Liver (tissue), 3 donors: ENCODE data around the gene DYRK1A.

ENCODE experiments used
- CTCF ChIP-seq: fragments of 150-350 bp; IDR thresholded peaks from 2 replicates; pipeline ENCODE4 v1.5.1; 2017; ENCODE audit warnings: improper control_type of control experiment, low read depth, low read length; ENCODE audit not compliant: missing input control
- EGR1 ChIP-seq, 2 donors: IDR thresholded peaks; 2 replicates each; pipeline ENCODE4 v1.6.1; 2016 to 2018; ENCODE audit warnings: antibody characterized with exemption in 2 of 2, low read depth in 2 of 2
- FOXA1 ChIP-seq: IDR thresholded peaks from 2 replicates; pipeline ENCODE4 v1.6.1; 2016; ENCODE audit warnings: antibody characterized with exemption
- GABPA ChIP-seq, 2 donors: IDR thresholded peaks in 1 of 2; conservative IDR thresholded peaks in 1 of 2; 2 replicates each; pipeline ENCODE4 v1.6.1; 2016; ENCODE audit warnings: antibody characterized with exemption in 2 of 2, mild to moderate bottlenecking in 1 of 2, moderate library complexity in 1 of 2
- JUND ChIP-seq, 2 donors: IDR thresholded peaks; 2 replicates each; pipeline ENCODE4 v1.6.1; 2016; ENCODE audit warnings: antibody characterized with exemption in 2 of 2
- RXRA ChIP-seq, 2 donors: IDR thresholded peaks; 2 replicates each; pipeline ENCODE4 v1.6.1; 2017 to 2018; ENCODE audit warnings: antibody characterized with exemption in 2 of 2, mild to moderate bottlenecking in 1 of 2
- SP1 ChIP-seq: IDR thresholded peaks from 2 replicates; pipeline ENCODE4 v1.6.1; 2018; ENCODE audit warnings: antibody characterized with exemption, mild to moderate bottlenecking
- TAF1 ChIP-seq: conservative IDR thresholded peaks from 2 replicates; pipeline ENCODE4 v1.6.1; 2016; ENCODE audit warnings: antibody characterized with exemption, mild to moderate bottlenecking
- YY1 ChIP-seq: IDR thresholded peaks from 2 replicates; pipeline ENCODE4 v1.6.1; 2016; ENCODE audit warnings: antibody characterized with exemption, mild to moderate bottlenecking
- TF ChIP-seq, protein P1 (sequence below): IDR thresholded peaks from 2 replicates; pipeline ENCODE4 v1.6.1; 2016; ENCODE audit warnings: antibody characterized with exemption, mild to moderate bottlenecking
- TF ChIP-seq, protein P2 (sequence below): IDR thresholded peaks from 2 replicates; pipeline ENCODE4 v1.6.1; 2016; ENCODE audit warnings: antibody characterized with exemption
- TF ChIP-seq, protein P3 (sequence below): IDR thresholded peaks from 2 replicates; pipeline ENCODE4 v1.6.1; 2016; ENCODE audit warnings: antibody characterized with exemption
- donor health status: healthy.
- donor health status: healthy.

DNA sequence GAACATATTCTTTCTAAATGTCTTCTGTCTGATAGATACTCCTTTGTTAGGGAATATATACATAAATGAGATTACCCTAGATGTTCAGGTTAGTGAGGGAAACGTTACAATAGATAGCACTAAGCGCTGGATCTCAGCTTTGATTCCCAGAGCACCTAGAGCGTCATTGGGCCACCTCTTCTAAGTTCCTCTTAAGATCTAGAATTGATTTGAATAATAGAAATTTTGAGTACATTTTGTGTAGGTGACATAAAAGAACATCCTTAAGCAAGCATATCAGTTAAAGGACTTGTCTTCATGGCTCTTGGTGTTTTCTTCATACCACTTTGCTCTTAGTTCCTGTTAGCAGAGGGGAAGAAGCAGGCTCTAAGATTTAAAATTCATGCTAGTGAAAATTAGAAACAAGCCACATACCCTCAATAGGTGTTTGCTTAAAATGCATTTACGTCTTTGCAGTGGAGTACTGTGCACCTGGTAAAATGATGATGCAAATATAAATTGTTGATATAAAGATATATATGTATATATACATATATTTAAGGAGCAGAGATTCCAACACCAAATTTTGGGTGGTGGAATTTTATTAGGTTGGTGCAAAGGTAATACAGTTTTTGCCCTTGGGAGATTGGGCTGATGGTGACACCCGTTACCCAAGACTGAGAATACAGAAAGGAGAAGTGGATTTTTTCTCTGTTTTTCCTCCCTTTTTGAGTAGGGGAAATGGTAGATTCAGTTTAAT lies 47.1 kb downstream of the DYRK1A start:
- TF ChIP-seq CTCF (no peak), TAF1 (no peak), FOXA1 (no peak), YY1 (no peak), JUND (IDR thresholded peaks at IDR 0.05) (no peak), GABPA (IDR thresholded peaks at IDR 0.05 in 1 of 2, conservative IDR thresholded peaks at IDR 0.05 in 1 of 2) (no peak), EGR1 (IDR thresholded peaks at IDR 0.05; ENCODE audit: low read depth in 2 of 2) (no peak), RXRA (IDR thresholded peaks at IDR 0.05) (no peak), SP1 (no peak)
- TF ChIP-seq, protein P1, sequence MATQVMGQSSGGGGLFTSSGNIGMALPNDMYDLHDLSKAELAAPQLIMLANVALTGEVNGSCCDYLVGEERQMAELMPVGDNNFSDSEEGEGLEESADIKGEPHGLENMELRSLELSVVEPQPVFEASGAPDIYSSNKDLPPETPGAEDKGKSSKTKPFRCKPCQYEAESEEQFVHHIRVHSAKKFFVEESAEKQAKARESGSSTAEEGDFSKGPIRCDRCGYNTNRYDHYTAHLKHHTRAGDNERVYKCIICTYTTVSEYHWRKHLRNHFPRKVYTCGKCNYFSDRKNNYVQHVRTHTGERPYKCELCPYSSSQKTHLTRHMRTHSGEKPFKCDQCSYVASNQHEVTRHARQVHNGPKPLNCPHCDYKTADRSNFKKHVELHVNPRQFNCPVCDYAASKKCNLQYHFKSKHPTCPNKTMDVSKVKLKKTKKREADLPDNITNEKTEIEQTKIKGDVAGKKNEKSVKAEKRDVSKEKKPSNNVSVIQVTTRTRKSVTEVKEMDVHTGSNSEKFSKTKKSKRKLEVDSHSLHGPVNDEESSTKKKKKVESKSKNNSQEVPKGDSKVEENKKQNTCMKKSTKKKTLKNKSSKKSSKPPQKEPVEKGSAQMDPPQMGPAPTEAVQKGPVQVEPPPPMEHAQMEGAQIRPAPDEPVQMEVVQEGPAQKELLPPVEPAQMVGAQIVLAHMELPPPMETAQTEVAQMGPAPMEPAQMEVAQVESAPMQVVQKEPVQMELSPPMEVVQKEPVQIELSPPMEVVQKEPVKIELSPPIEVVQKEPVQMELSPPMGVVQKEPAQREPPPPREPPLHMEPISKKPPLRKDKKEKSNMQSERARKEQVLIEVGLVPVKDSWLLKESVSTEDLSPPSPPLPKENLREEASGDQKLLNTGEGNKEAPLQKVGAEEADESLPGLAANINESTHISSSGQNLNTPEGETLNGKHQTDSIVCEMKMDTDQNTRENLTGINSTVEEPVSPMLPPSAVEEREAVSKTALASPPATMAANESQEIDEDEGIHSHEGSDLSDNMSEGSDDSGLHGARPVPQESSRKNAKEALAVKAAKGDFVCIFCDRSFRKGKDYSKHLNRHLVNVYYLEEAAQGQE: no peak
- TF ChIP-seq, protein P2, sequence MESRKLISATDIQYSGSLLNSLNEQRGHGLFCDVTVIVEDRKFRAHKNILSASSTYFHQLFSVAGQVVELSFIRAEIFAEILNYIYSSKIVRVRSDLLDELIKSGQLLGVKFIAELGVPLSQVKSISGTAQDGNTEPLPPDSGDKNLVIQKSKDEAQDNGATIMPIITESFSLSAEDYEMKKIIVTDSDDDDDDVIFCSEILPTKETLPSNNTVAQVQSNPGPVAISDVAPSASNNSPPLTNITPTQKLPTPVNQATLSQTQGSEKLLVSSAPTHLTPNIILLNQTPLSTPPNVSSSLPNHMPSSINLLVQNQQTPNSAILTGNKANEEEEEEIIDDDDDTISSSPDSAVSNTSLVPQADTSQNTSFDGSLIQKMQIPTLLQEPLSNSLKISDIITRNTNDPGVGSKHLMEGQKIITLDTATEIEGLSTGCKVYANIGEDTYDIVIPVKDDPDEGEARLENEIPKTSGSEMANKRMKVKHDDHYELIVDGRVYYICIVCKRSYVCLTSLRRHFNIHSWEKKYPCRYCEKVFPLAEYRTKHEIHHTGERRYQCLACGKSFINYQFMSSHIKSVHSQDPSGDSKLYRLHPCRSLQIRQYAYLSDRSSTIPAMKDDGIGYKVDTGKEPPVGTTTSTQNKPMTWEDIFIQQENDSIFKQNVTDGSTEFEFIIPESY: no peak
- TF ChIP-seq, protein P3, sequence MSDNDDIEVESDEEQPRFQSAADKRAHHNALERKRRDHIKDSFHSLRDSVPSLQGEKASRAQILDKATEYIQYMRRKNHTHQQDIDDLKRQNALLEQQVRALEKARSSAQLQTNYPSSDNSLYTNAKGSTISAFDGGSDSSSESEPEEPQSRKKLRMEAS: no peak
